CD14-positive monocyte (primary cell): Measurements from ENCODE around the gene SKOR1. TPM values are rescaled to one million over a fixed set of nuclear protein-coding genes. Genes with fewer than 3 reads are reported as not detected.
A peak's percentile ranks its signal among the peaks of the same experiment; 100 is the strongest.

Experiments used
- DNase-seq, 3 donors: peaks; one replicate each; pipeline ENCODE4 v3.0.0-alpha.2; 2011 to 2022
- H2AFZ ChIP-seq: 2 replicates; pipeline ENCODE4 v1.6.0; 2012; ENCODE audit warnings: mild to moderate bottlenecking, low read depth, low read length, inconsistent platforms; ENCODE audit not compliant: insufficient read depth, poor library complexity, severe bottlenecking
- H3K27ac ChIP-seq, 2 donors: 1 replicate in 1 of 2; 2 replicates in 1 of 2; pipeline ENCODE4 v1.5.1; 2012 to 2013; ENCODE audit warnings: low read length in 2 of 2, control low read depth in 1 of 2, inconsistent platforms in 1 of 2, low read depth in 1 of 2, mild to moderate bottlenecking in 1 of 2
- H3K27me3 ChIP-seq, 2 donors: one replicate each; pipeline versions ENCODE4 v1.6.0 to v1.6.1; 2011 to 2013; ENCODE audit warnings: low read length in 2 of 2; ENCODE audit not compliant: control insufficient read depth in 2 of 2, insufficient read depth in 2 of 2
- H3K36me3 ChIP-seq, 2 donors: replicated peaks in 1 of 2; 1 replicate in 1 of 2; 2 replicates in 1 of 2; pipeline versions ENCODE4 v1.5.1 to v1.6.1; 2012 to 2013; ENCODE audit warnings: low read length in 2 of 2, control low read depth in 1 of 2, inconsistent platforms in 1 of 2, mild to moderate bottlenecking in 1 of 2; ENCODE audit not compliant: insufficient read depth in 2 of 2, control insufficient read depth in 1 of 2
- H3K4me1 ChIP-seq, 2 donors: 1 replicate in 1 of 2; 2 replicates in 1 of 2; pipeline versions ENCODE4 v1.5.1 to v1.6.1; 2012 to 2013; ENCODE audit warnings: low read length in 2 of 2, control low read depth in 1 of 2, inconsistent platforms in 1 of 2, mild to moderate bottlenecking in 1 of 2, moderate library complexity in 1 of 2; ENCODE audit not compliant: insufficient read depth in 2 of 2, control insufficient read depth in 1 of 2
- H3K4me2 ChIP-seq: replicated peaks from 2 replicates; pipeline ENCODE3; 2012; ENCODE audit warnings: low read length, moderate library complexity, mild to moderate bottlenecking; ENCODE audit not compliant: poor library complexity, severe bottlenecking; ENCODE audit errors: extremely low read depth
- H3K4me3 ChIP-seq, 3 experiments: fragments of 200-600 bp in 1 of 3; sonication (generic) in 1 of 3; replicated peaks in 1 of 3; 1 replicate in 2 of 3; 2 replicates in 1 of 3; pipeline ENCODE4 v1.5.1; 2011 to 2013; ENCODE audit warnings: low read length in 3 of 3, mild to moderate bottlenecking in 3 of 3, control low read depth in 2 of 3, low read depth in 2 of 3, inconsistent platforms in 1 of 3, moderate library complexity in 1 of 3
- H3K79me2 ChIP-seq: 2 replicates; pipeline ENCODE4 v1.6.0; 2012; ENCODE audit warnings: mild to moderate bottlenecking, control low read depth, inconsistent platforms, low read length, moderate library complexity; ENCODE audit not compliant: insufficient read depth
- H3K9ac ChIP-seq: 2 replicates; pipeline ENCODE4 v1.6.0; 2017; ENCODE audit warnings: low read length, mild to moderate bottlenecking; ENCODE audit not compliant: insufficient read depth, poor library complexity, severe bottlenecking
- H3K9me3 ChIP-seq, 2 donors: replicated peaks in 1 of 2; 1 replicate in 1 of 2; 2 replicates in 1 of 2; pipeline versions ENCODE4 v1.5.1 to v1.6.1; 2012 to 2013; ENCODE audit warnings: low read length in 2 of 2, control low read depth in 1 of 2; ENCODE audit not compliant: control insufficient read depth in 1 of 2, insufficient read depth in 1 of 2
- H4K20me1 ChIP-seq: 2 replicates; pipeline ENCODE4 v1.6.0; 2012; ENCODE audit warnings: mild to moderate bottlenecking, low read length, control low read depth, moderate library complexity; ENCODE audit not compliant: insufficient read depth
- H3K27ac Mint-ChIP-seq, 7 donors: one replicate each; pipeline ENCODE4 v1.8.0; 2020; ENCODE audit warnings: mild to moderate bottlenecking in 7 of 7, mixed read lengths in 7 of 7, moderate library complexity in 6 of 7, inconsistent platforms in 2 of 7
- H3K27me3 Mint-ChIP-seq, 3 donors: one replicate each; pipeline ENCODE4 v1.8.0; 2021 to 2022; ENCODE audit warnings: low read depth in 3 of 3, mild to moderate bottlenecking in 3 of 3, mixed read lengths in 3 of 3, moderate library complexity in 3 of 3, inconsistent platforms in 1 of 3
- H3K36me3 Mint-ChIP-seq, 2 donors: one replicate each; pipeline ENCODE4 v1.8.0; 2020; ENCODE audit warnings: mixed read lengths in 2 of 2, inconsistent platforms in 1 of 2, mild to moderate bottlenecking in 1 of 2
- H3K4me1 Mint-ChIP-seq: one replicate; pipeline ENCODE4 v1.8.0; 2020; ENCODE audit warnings: mild to moderate bottlenecking, mixed read lengths
- H3K4me3 Mint-ChIP-seq, 2 donors: one replicate each; pipeline ENCODE4 v1.8.0; 2020; ENCODE audit warnings: mild to moderate bottlenecking in 2 of 2, mixed read lengths in 2 of 2, moderate library complexity in 1 of 2
- H3K9me3 Mint-ChIP-seq, 7 donors: one replicate each; pipeline ENCODE4 v1.8.0; 2020 to 2022; ENCODE audit warnings: mixed read lengths in 7 of 7, mild to moderate bottlenecking in 6 of 7, moderate library complexity in 6 of 7, inconsistent platforms in 2 of 7
- WGBS: methylation state at CpG from one replicate; pipeline ENCODE4 v1.1.5; 2013; ENCODE audit warnings: missing lambda C conversion rate; ENCODE audit not compliant: insufficient coverage; 5-methylcytosine and 5-hydroxymethylcytosine counted together
- intact Hi-C, 2 donors: fragments of 100-400 bp; cut with micrococcal nuclease; formaldehyde crosslinking; loops; one replicate each; pipeline versions ENCODE4 v1.15.0 to v1.15.1; 2023
- polyA plus RNA-seq, 3 donors: library from polyadenylated mRNA; depleted of rRNA in 1 of 3; unstranded in 2 of 3; stranded (reverse) in 1 of 3; fragments of 300-500 nt in 2 of 3; fragments of >200 nt in 1 of 3; fragmentation: Illumina TruSeq in 2 of 3; gene quantifications; 1 replicate in 2 of 3; 2 replicates in 1 of 3; pipeline ENCODE4 v1.2.3, GENCODE V29; 2012 to 2021
- TF ChIP-seq, protein P1 (sequence below): fragments of 200-600 bp; IDR thresholded peaks from one replicate; pipeline ENCODE4 v1.8.0; 2022; ENCODE audit warnings: antibody characterized with exemption, mild to moderate bottlenecking

Gene SKOR1
- polyA plus RNA-seq, 3 donors, result 0.23 TPM; not detected in 2

GRCh38 chr15:67839929-67840748 lies 14.8 kb downstream of the SKOR1 start, which contains the start of gene RNU6-1:
Gene RNU6-1, minus strand, starts transcription at chr15:67840045.
- Histone ChIP-seq H4K20me1 (no peaks in the 10 kb centered on the region), H3K9me3 (no peaks in the 10 kb centered on the region), H3K27ac (peak within 1 kb of the TSS; percentile 92 to 95), H3K79me2 (no peaks in the 10 kb centered on the region), H2AFZ (peak within 1 kb of the TSS; percentile 93), H3K4me3 (peak within 1 kb of the TSS; percentile 75 to 83 (median 82)), H3K9ac (peak within 1 kb of the TSS; percentile 90), H3K27me3 (peaks cover 6 to 15% of the 10 kb centered on the region in 2 donors), H3K36me3 (no peaks in the 10 kb centered on the region), H3K4me2 (peak within 1 kb of the TSS; percentile 83), H3K4me1 (peaks cover 32 to 53% of the 10 kb centered on the region in 2 donors)
- intact Hi-C loops, result loop anchor here (10.0 kb wide), 1 partner anchor 315 kb away; the partner anchor contains the start of gene C15orf61 (in 2 of the 2)
- Mint-ChIP-seq H3K36me3 (peaks cover 2 to 4% of the 10 kb centered on the region in 2 donors), H3K4me3 (peak within 1 kb of the TSS; percentile 89 to 95), H3K9me3 (peaks cover 0 to 7% (median 0%) of the 10 kb centered on the region in 7 donors), H3K4me1 (peaks cover 44% of the 10 kb centered on the region), H3K27ac (peak within 1 kb of the TSS; percentile 91 to 98 (median 96)), H3K27me3 (peaks cover 15 to 26% (median 23%) of the 10 kb centered on the region in 3 donors)
- TF ChIP-seq, protein P1, sequence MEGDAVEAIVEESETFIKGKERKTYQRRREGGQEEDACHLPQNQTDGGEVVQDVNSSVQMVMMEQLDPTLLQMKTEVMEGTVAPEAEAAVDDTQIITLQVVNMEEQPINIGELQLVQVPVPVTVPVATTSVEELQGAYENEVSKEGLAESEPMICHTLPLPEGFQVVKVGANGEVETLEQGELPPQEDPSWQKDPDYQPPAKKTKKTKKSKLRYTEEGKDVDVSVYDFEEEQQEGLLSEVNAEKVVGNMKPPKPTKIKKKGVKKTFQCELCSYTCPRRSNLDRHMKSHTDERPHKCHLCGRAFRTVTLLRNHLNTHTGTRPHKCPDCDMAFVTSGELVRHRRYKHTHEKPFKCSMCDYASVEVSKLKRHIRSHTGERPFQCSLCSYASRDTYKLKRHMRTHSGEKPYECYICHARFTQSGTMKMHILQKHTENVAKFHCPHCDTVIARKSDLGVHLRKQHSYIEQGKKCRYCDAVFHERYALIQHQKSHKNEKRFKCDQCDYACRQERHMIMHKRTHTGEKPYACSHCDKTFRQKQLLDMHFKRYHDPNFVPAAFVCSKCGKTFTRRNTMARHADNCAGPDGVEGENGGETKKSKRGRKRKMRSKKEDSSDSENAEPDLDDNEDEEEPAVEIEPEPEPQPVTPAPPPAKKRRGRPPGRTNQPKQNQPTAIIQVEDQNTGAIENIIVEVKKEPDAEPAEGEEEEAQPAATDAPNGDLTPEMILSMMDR, result no peak
- WGBS, result 0% methylated on average over 46 of the region's 62 CpGs
- DNase-seq, result peak; percentile 91 to 96 (median 94)

DNA sequence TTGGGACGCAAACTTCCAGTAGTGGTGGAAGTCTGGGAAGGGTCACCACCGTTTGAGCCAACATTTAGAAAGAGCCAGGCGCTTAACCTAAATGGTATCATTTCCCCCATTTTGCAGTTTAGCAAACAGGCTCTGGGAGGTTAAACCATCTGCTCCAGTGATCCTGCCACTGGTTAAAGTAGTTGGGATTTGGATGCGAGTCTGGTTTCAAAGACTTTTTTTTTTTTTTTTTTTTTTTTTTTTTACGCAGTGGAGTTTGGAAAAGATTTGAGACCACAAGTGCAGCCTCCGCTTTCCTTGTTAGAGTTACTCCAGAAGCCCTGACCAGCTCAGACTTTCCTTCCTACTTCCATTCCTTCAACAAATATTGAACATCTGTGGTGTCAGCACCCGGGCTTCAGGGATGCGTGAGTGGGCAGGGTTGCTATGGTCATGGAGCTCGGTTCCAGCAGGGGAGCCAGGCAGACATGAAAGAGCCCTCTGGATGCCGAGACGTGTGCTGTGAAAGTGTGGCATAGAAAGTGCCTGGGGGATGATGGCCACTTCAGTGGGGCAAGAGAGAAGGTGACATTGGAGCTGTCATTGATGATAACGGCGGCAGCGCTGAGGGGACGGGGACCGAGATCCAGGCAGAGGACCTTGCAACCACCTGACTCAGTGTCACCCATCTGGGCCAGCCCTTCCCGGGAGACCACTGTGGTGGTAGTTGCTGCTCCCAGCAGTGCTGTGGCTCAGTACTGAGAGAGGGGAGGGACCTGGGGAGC lies 15.6 kb downstream of the SKOR1 start:
- WGBS, result 9% methylated on average over 12 of the region's 17 CpGs

More for the DNA sequence above, 15.6 kb downstream of the SKOR1 start:
- peaks cover 0 to 4% of the 10 kb centered on the region in 2 donors for H3K36me3 Mint-ChIP-seq
- peak overlapping the region; percentile 75 to 83 (median 82) for H3K4me3 ChIP-seq
- H3K27me3 Mint-ChIP-seq, result peaks cover 7 to 18% (median 15%) of the 10 kb centered on the region in 3 donors
- peak overlapping the region; percentile 89 to 95 for H3K4me3 Mint-ChIP-seq
- H3K79me2 ChIP-seq, result no peaks in the 10 kb centered on the region
- H3K4me1 Mint-ChIP-seq, result peaks cover 36% of the 10 kb centered on the region
- peak overlapping the region; percentile 92 to 95 for H3K27ac ChIP-seq
- TF ChIP-seq, protein P1, result no peak
- peaks cover 3 to 7% of the 10 kb centered on the region in 2 donors for H3K27me3 ChIP-seq
- DNase-seq, result peak in 1 of 3 donors; percentile 40
- H3K36me3 ChIP-seq, result no peaks in the 10 kb centered on the region
- peak overlapping the region; percentile 93 for H2AFZ ChIP-seq
- H3K9me3 ChIP-seq, result no peaks in the 10 kb centered on the region
- peak overlapping the region; percentile 91 to 98 (median 96) for H3K27ac Mint-ChIP-seq
- H3K4me2 ChIP-seq, result peak overlapping the region; percentile 83
- peak overlapping the region; percentile 90 for H3K9ac ChIP-seq
- H3K4me1 ChIP-seq, result peaks cover 24 to 45% of the 10 kb centered on the region in 2 donors
- H4K20me1 ChIP-seq, result no peaks in the 10 kb centered on the region
- intact Hi-C loops, result no loop called here
- H3K9me3 Mint-ChIP-seq, result peaks cover 0 to 1% (median 0%) of the 10 kb centered on the region in 7 donors
